ENCODE results near the gene SLC1A4.

- no peak for TF ChIP-seq CTCF (IDR thresholded peaks at IDR 0.05)
- TF ChIP-seq ZFX (IDR thresholded peaks at IDR 0.05; ENCODE audit: borderline replicate concordance), result no peak
Observed at GRCh38 chr2:64999754-65000153, 10.6 kb downstream of the SLC1A4 start.
